K562 (cell line): ENCODE results near the gene C9orf153. TPM values are rescaled to one million over a fixed set of nuclear protein-coding genes. Genes with fewer than 3 reads are reported as not detected.
A peak's percentile ranks its signal among the peaks of the same experiment; 100 is the strongest.

Experiments used
- ATF7 ChIP-seq: fragments of 450-650 bp; IDR thresholded peaks from 2 replicates; pipeline ENCODE4 v1.7.1; 2014; ENCODE audit warnings: mild to moderate bottlenecking, moderate library complexity
- BHLHE40 ChIP-seq: IDR thresholded peaks from 2 replicates; pipeline ENCODE4 v1.6.1; 2011; ENCODE audit warnings: low read length, improper control_type of control experiment
- BRCA1 ChIP-seq, 2 experiments: fragments of 450-650 bp in 1 of 2; sonication (generic) in 1 of 2; formaldehyde crosslinking in 1 of 2; IDR thresholded peaks; 2 replicates each; pipeline versions ENCODE4 v1.5.0 to v1.6.1; 2017 to 2020; ENCODE audit warnings: mild to moderate bottlenecking in 1 of 2, missing genetic modification reagents in 1 of 2
- DACH1 ChIP-seq: fragments of 450-650 bp; IDR thresholded peaks from 2 replicates; pipeline ENCODE4 v1.6.1; 2018; ENCODE audit not compliant: partially characterized antibody
- FOXP1 ChIP-seq: sonication (generic); formaldehyde crosslinking; IDR thresholded peaks from 2 replicates; pipeline ENCODE4 v1.8.0; 2022; ENCODE audit warnings: mild to moderate bottlenecking, missing genetic modification reagents
- GABPA ChIP-seq: fragments of 200-800 bp; sonication (Bioruptor generic); conservative IDR thresholded peaks from 2 replicates; pipeline ENCODE4 v1.6.1; 2016; ENCODE audit warnings: low read depth, missing genetic modification characterization, missing compliant biosample characterization
- HIVEP1 ChIP-seq: fragments of 250-450 bp; sonication (Bioruptor Pico); IDR thresholded peaks from 2 replicates; pipeline ENCODE4 v1.4.0; 2020; ENCODE audit warnings: mild to moderate bottlenecking
- MBD2 ChIP-seq: sonication (generic); IDR thresholded peaks from 2 replicates; pipeline ENCODE4 v1.6.1; 2016; ENCODE audit warnings: low read depth, borderline replicate concordance
- MXI1 ChIP-seq: IDR thresholded peaks from 2 replicates; pipeline ENCODE4 v1.6.1; 2011; ENCODE audit warnings: low read depth, mild to moderate bottlenecking, improper control_type of control experiment, low read length
- NCOA1 ChIP-seq: fragments of 450-650 bp; IDR thresholded peaks from 2 replicates; pipeline ENCODE4 v1.6.1; 2016; ENCODE audit warnings: low read depth
- NELFE ChIP-seq: IDR thresholded peaks from 2 replicates; pipeline ENCODE4 v1.6.1; 2011; ENCODE audit warnings: mild to moderate bottlenecking; ENCODE audit not compliant: insufficient read depth, insufficient read length
- NFE2L1 ChIP-seq: fragments of 450-650 bp; IDR thresholded peaks from 2 replicates; pipeline ENCODE4 v1.6.1; 2016; ENCODE audit warnings: missing genetic modification characterization, low read depth, mild to moderate bottlenecking, missing compliant biosample characterization, moderate library complexity, borderline replicate concordance
- STAG1 ChIP-seq: sonication (generic); formaldehyde crosslinking; IDR thresholded peaks from 2 replicates; pipeline ENCODE4 v1.5.0; 2020; ENCODE audit warnings: missing genetic modification reagents, borderline replicate concordance
- U2AF1 ChIP-seq: fragments of 200-400 bp; formaldehyde crosslinking; optimal IDR thresholded peaks from 2 replicates; pipeline ENCODE3; 2017; ENCODE audit warnings: mild to moderate bottlenecking, low read depth, low read length, moderate library complexity
- ZKSCAN3 ChIP-seq: fragments of 250-450 bp; sonication (Bioruptor Pico); IDR thresholded peaks from 2 replicates; pipeline ENCODE4 v1.4.0; 2020
- ZNF23 ChIP-seq: fragments of 250-450 bp; sonication (Bioruptor Pico); IDR thresholded peaks from 2 replicates; pipeline ENCODE4 v1.4.0; 2020; ENCODE audit warnings: mild to moderate bottlenecking
- ZNF316 ChIP-seq: fragments of 450-650 bp; IDR thresholded peaks from 2 replicates; pipeline ENCODE4 v1.6.1; 2016
- polyA plus RNA-seq, 8 experiments: library from polyadenylated mRNA; depleted of rRNA in 4 of 8; stranded (reverse) in 5 of 8; unstranded in 3 of 8; fragments of >200 nt; fragmentation: Nextera tagmentation in 2 of 8; fragmentation: Illumina TruSeq in 1 of 8; extraction: Ambion mirVana in 2 of 8; extraction: Trizol in 1 of 8; gene quantifications; 2 replicates each; pipeline versions ENCODE4 v1.2.1 to v1.2.3, GENCODE V29; 2011 to 2014; ENCODE audit warnings: inconsistent platforms in 1 of 8, missing spikeins in 1 of 8
- total RNA-seq, 7 experiments: library from RNA; depleted of rRNA in 6 of 7; stranded (reverse); fragments of >200 nt in 6 of 7; fragmentation: Illumina TruSeq in 2 of 7; extraction: Trizol in 2 of 7; gene quantifications; 2 replicates each; pipeline versions ENCODE4 v1.2.1 to v1.2.3, GENCODE V29; 2011 to 2021; ENCODE audit warnings: low replicate concordance in 1 of 7
- TF ChIP-seq, protein P1 (sequence below), 2 experiments: IDR thresholded peaks; 2 replicates each; pipeline ENCODE4 v1.6.1; 2011; ENCODE audit warnings: borderline replicate concordance in 1 of 2, control low read depth in 1 of 2, low read depth in 1 of 2, low read length in 1 of 2, mild to moderate bottlenecking in 1 of 2, mixed read lengths in 1 of 2, moderate library complexity in 1 of 2; ENCODE audit not compliant: insufficient read depth in 1 of 2, insufficient read length in 1 of 2, poor library complexity in 1 of 2, severe bottlenecking in 1 of 2; ENCODE audit errors: extremely low read depth in 1 of 2
- TF ChIP-seq, protein P2 (sequence below): sonication (generic); formaldehyde crosslinking; IDR thresholded peaks from 2 replicates; pipeline ENCODE4 v1.9.0; 2022; ENCODE audit warnings: mild to moderate bottlenecking, missing genetic modification reagents
- TF ChIP-seq, protein P3 (sequence below), 2 experiments: fragments of 450-650 bp in 1 of 2; sonication (generic) in 1 of 2; formaldehyde crosslinking; conservative IDR thresholded peaks; 2 replicates each; pipeline versions ENCODE4 v1.4.0 to v1.8.1; 2020 to 2022; ENCODE audit warnings: mild to moderate bottlenecking in 1 of 2, missing genetic modification reagents in 1 of 2
- TF ChIP-seq, protein P4 (sequence below), 2 experiments: fragments of 200-800 bp in 1 of 2; sonication (Bioruptor generic) in 1 of 2; sonication (generic) in 1 of 2; formaldehyde crosslinking in 1 of 2; IDR thresholded peaks in 1 of 2; conservative IDR thresholded peaks in 1 of 2; 2 replicates each; pipeline versions ENCODE4 v1.5.0 to v1.6.1; 2016 to 2020; ENCODE audit warnings: missing compliant biosample characterization in 1 of 2, missing genetic modification characterization in 1 of 2, missing genetic modification reagents in 1 of 2
- TF ChIP-seq, protein P5 (sequence below): fragments of 450-650 bp; formaldehyde crosslinking; conservative IDR thresholded peaks from 2 replicates; pipeline ENCODE4 v1.4.0; 2022; ENCODE audit warnings: mild to moderate bottlenecking, missing genetic modification characterization

The C9orf153 gene
- total and polyA plus RNA-seq, 9 of the 15 experiments (the other 6 are each of a cell fraction or from before 2014, with no cell fraction given), result 0.07 to 1.2 (median 0.11) TPM; not detected in 5

DNA sequence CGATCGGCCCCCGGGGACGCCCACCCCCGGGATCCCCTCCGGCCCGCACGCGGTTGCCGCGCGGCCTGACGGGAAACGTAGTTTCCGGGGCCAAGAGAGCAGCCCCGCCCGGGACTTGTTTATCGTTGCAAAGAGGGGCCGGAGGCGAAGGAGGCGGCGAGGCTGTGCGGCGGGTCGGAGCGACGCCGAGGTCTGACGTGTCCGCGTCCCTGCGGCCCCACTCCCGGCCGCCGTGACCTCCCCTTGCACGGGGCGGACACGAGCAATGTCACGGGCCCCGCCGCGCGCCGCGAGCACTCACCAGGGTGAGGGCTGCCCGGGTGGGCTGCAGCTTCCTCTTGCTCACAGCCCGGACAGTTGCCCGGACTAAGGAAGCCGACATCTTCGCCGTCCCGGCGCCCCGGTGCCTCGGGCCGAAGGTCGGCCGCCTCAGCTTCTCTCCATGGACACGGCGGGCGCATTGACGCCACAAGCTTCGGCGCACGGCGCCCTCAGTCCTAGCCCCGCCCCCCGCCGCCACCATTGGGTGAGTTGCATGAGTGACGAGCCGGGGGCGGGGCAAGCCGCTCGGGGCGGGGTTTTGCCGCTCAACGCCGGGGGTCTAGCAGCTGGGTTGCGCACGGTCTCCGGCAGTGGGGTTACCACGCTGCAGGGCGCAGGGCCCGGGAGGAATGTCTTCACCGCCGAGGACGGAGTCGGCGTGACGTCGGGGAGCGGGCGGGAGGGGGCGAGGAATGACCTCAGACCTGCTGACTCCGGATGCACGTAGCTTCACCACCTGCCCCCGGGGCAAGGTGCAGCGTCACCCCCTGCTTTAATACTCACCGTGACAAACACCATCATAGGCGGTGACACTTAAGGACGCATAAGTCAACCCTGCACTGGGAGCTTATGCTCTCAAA is 22.9 kb upstream of the C9orf153 start, which contains the start of gene ISCA1 (continued):
- TF ChIP-seq NCOA1, result peak; percentile 79; the same call in 1 of the 2 replicates
- TF ChIP-seq ZKSCAN3, result no peak
- TF ChIP-seq STAG1 (CRISPR knock-in tag), result 0 out of 2 replicates have a peak, but pooled peaks have one; percentile 29
- TF ChIP-seq HIVEP1 (CRISPR knock-in tag), result no peak
- no peak for TF ChIP-seq BRCA1 (IDR thresholded peaks at IDR 0.05)
- TF ChIP-seq BRCA1 (CRISPR knock-in tag; IDR thresholded peaks at IDR 0.05), result 0 out of 2 replicates have a peak, but pooled peaks have one; percentile 46
- peak; percentile 28; the same call in 1 of the 2 replicates for TF ChIP-seq BHLHE40
- TF ChIP-seq ATF7, result no peak
- TF ChIP-seq, protein P1, sequence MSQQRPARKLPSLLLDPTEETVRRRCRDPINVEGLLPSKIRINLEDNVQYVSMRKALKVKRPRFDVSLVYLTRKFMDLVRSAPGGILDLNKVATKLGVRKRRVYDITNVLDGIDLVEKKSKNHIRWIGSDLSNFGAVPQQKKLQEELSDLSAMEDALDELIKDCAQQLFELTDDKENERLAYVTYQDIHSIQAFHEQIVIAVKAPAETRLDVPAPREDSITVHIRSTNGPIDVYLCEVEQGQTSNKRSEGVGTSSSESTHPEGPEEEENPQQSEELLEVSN (IDR thresholded peaks at IDR 0.05; ENCODE audit: borderline replicate concordance in 1 of 2, extremely low read depth in 1 of 2, insufficient read depth in 1 of 2, insufficient read length in 1 of 2, low read depth in 1 of 2, low read length in 1 of 2, poor library complexity in 1 of 2, severe bottlenecking in 1 of 2), result peak; percentile 8 to 26
- TF ChIP-seq, protein P2, sequence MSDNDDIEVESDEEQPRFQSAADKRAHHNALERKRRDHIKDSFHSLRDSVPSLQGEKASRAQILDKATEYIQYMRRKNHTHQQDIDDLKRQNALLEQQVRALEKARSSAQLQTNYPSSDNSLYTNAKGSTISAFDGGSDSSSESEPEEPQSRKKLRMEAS (CRISPR knock-in tag), result peak; percentile 85
- TF ChIP-seq ZNF316, result no peak; the same call in 1 of the 2 replicates
- TF ChIP-seq, protein P3, sequence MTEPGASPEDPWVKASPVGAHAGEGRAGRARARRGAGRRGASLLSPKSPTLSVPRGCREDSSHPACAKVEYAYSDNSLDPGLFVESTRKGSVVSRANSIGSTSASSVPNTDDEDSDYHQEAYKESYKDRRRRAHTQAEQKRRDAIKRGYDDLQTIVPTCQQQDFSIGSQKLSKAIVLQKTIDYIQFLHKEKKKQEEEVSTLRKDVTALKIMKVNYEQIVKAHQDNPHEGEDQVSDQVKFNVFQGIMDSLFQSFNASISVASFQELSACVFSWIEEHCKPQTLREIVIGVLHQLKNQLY (CRISPR knock-in tag; conservative IDR thresholded peaks at IDR 0.05), result no peak
- TF ChIP-seq, protein P4, sequence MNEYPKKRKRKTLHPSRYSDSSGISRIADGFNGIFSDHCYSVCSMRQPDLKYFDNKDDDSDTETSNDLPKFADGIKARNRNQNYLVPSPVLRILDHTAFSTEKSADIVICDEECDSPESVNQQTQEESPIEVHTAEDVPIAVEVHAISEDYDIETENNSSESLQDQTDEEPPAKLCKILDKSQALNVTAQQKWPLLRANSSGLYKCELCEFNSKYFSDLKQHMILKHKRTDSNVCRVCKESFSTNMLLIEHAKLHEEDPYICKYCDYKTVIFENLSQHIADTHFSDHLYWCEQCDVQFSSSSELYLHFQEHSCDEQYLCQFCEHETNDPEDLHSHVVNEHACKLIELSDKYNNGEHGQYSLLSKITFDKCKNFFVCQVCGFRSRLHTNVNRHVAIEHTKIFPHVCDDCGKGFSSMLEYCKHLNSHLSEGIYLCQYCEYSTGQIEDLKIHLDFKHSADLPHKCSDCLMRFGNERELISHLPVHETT (CRISPR knock-in tag; conservative IDR thresholded peaks at IDR 0.05 in 1 of 2, IDR thresholded peaks at IDR 0.05 in 1 of 2), result 0 out of 4 replicates have a peak, but pooled peaks of 1 of the 2 experiments have one; percentile 25
- 0 out of 2 replicates have a peak, but pooled peaks have one; percentile 37 for TF ChIP-seq MBD2
- TF ChIP-seq DACH1, result no peak
- TF ChIP-seq, protein P5, sequence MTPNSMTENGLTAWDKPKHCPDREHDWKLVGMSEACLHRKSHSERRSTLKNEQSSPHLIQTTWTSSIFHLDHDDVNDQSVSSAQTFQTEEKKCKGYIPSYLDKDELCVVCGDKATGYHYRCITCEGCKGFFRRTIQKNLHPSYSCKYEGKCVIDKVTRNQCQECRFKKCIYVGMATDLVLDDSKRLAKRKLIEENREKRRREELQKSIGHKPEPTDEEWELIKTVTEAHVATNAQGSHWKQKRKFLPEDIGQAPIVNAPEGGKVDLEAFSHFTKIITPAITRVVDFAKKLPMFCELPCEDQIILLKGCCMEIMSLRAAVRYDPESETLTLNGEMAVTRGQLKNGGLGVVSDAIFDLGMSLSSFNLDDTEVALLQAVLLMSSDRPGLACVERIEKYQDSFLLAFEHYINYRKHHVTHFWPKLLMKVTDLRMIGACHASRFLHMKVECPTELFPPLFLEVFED (CRISPR knock-in tag), result no peak
- TF ChIP-seq MXI1, result no peak
- no peak for TF ChIP-seq ZNF23 (CRISPR knock-in tag)
- no peak for TF ChIP-seq NFE2L1 (tag)
- TF ChIP-seq NELFE, result no peak
- peak; percentile 74; the same call in 1 of the 2 replicates for TF ChIP-seq FOXP1 (CRISPR knock-in tag)
- peak; percentile 57 for TF ChIP-seq U2AF1
- peak; percentile 46; the same call in 1 of the 2 replicates for TF ChIP-seq GABPA (tag)
